ENCODE measurements around the gene OGDH.

The OGDH gene

GRCh38 chr7:44650772-44651171, 44.3 kb downstream of the OGDH start:
- H3K36me3 ChIP-seq: peaks cover 10% of the 10 kb centered on the region
- TF ChIP-seq CTCF (IDR thresholded peaks at IDR 0.05; ENCODE audit: low read depth, low read length): no peak

GRCh38 chr7:44652535-44652934, 46.1 kb downstream of the OGDH start:
- Histone ChIP-seq H3K27me3 (no peaks in the 10 kb centered on the region), H3K4me1 (no peaks in the 10 kb centered on the region), H3K4me3 (ENCODE audit: low read depth, low read length) (no peak overlapping the region), H3K9me3 (no peaks in the 10 kb centered on the region), H3K36me3 (peaks cover 17% of the 10 kb centered on the region)
- no peak for TF ChIP-seq CTCF (IDR thresholded peaks at IDR 0.05; ENCODE audit: low read depth, low read length)
- no peak for DNase-seq

More at GRCh38 chr7:44650772-44651171, 44.3 kb downstream of the OGDH start:
- no peaks in the 10 kb centered on the region for H3K27me3 ChIP-seq
- no peak for DNase-seq
- H3K9me3 ChIP-seq: no peaks in the 10 kb centered on the region
- no peak overlapping the region for H3K4me3 ChIP-seq (ENCODE audit: low read depth, low read length)
- no peaks in the 10 kb centered on the region for H3K4me1 ChIP-seq

GRCh38 chr7:44654255-44654796, 47.9 kb downstream of the OGDH start:
- no peaks in the 10 kb centered on the region for H3K27me3 ChIP-seq
- H3K4me3 ChIP-seq (ENCODE audit: low read depth, low read length): no peak overlapping the region
- no peak for DNase-seq
- no peaks in the 10 kb centered on the region for H3K9me3 ChIP-seq
- TF ChIP-seq CTCF (IDR thresholded peaks at IDR 0.05; ENCODE audit: low read depth, low read length): no peak
- no peaks in the 10 kb centered on the region for H3K4me1 ChIP-seq
- H3K36me3 ChIP-seq: peaks cover 17% of the 10 kb centered on the region

- Histone ChIP-seq H3K4me3 (ENCODE audit: low read depth, low read length) (no peak overlapping the region), H3K36me3 (peaks cover 8% of the 10 kb centered on the region), H3K4me1 (no peaks in the 10 kb centered on the region), H3K9me3 (no peaks in the 10 kb centered on the region), H3K27me3 (no peaks in the 10 kb centered on the region)
- no peak for TF ChIP-seq CTCF (IDR thresholded peaks at IDR 0.05; ENCODE audit: low read depth, low read length)
- DNase-seq: no peak
Measured at GRCh38 chr7:44655341-44655740, 48.9 kb downstream of the OGDH start.

- no peaks in the 10 kb centered on the region for H3K9me3 ChIP-seq
- no peak for TF ChIP-seq CTCF (IDR thresholded peaks at IDR 0.05; ENCODE audit: low read depth, low read length)
- H3K4me3 ChIP-seq (ENCODE audit: low read depth, low read length): no peak overlapping the region
- peaks cover 8% of the 10 kb centered on the region for H3K36me3 ChIP-seq
- H3K4me1 ChIP-seq: no peaks in the 10 kb centered on the region
- DNase-seq: no peak
- H3K27me3 ChIP-seq: no peaks in the 10 kb centered on the region
Measured at GRCh38 chr7:44658979-44659378, 52.6 kb downstream of the OGDH start.

- no peak overlapping the region for H3K4me3 ChIP-seq (ENCODE audit: low read depth, low read length)
- H3K27me3 ChIP-seq: no peaks in the 10 kb centered on the region
- no peak for TF ChIP-seq CTCF (IDR thresholded peaks at IDR 0.05; ENCODE audit: low read depth, low read length)
- no peaks in the 10 kb centered on the region for H3K9me3 ChIP-seq
- no peak for DNase-seq
- peaks cover 9% of the 10 kb centered on the region for H3K36me3 ChIP-seq
- H3K4me1 ChIP-seq: no peaks in the 10 kb centered on the region
Measured at GRCh38 chr7:44661233-44661632, 54.8 kb downstream of the OGDH start.

Measured in BE2C (cell line).